HUES64 (cell line): ENCODE data around the gene TEDC2.

Source experiments
- H3K27ac ChIP-seq: 2 replicates; pipeline ENCODE4 v1.7.0; 2013; ENCODE audit warnings: low read depth, low read length, inconsistent platforms
- H3K27me3 ChIP-seq: 2 replicates; pipeline ENCODE4 v1.6.1; 2013; ENCODE audit warnings: mild to moderate bottlenecking, low read length; ENCODE audit not compliant: insufficient read depth
- H3K36me3 ChIP-seq: 2 replicates; pipeline ENCODE4 v1.6.1; 2013; ENCODE audit warnings: mild to moderate bottlenecking, low read length; ENCODE audit not compliant: insufficient read depth
- H3K4me1 ChIP-seq: 2 replicates; pipeline ENCODE4 v1.6.1; 2013; ENCODE audit warnings: mild to moderate bottlenecking, low read length, moderate library complexity; ENCODE audit not compliant: insufficient read depth
- H3K4me3 ChIP-seq: 2 replicates; pipeline ENCODE4 v1.5.1; 2013; ENCODE audit warnings: mild to moderate bottlenecking, low read length, moderate library complexity
- H3K9ac ChIP-seq: 2 replicates; pipeline ENCODE4 v1.6.1; 2013; ENCODE audit warnings: mild to moderate bottlenecking, low read depth, low read length
- H3K9me3 ChIP-seq: 2 replicates; pipeline ENCODE4 v1.6.1; 2013; ENCODE audit warnings: low read depth, low read length; ENCODE audit not compliant: insufficient read depth
- WGBS: fragments of 150-250, 120-280 bp; methylation state at CpG from one replicate; pipeline ENCODE4 v1.1.7; 2013; ENCODE audit warnings: missing lambda C conversion rate; 5-methylcytosine and 5-hydroxymethylcytosine counted together

The TEDC2 gene

GRCh38 chr16:2480948-2481347, 21.0 kb downstream of the TEDC2 start:
- H3K9me3 ChIP-seq: no peaks in the 10 kb centered on the region
- WGBS: 94% methylated on average over 12 of the region's 12 CpGs
- H3K36me3 ChIP-seq: no peaks in the 10 kb centered on the region
- H3K4me1 ChIP-seq: no peaks in the 10 kb centered on the region
- H3K27me3 ChIP-seq: peaks cover 11% of the 10 kb centered on the region
- no peak overlapping the region for H3K9ac ChIP-seq
- H3K27ac ChIP-seq: no peak overlapping the region
- H3K4me3 ChIP-seq: no peak overlapping the region

- H3K36me3 ChIP-seq: no peaks in the 10 kb centered on the region
- peaks cover 4% of the 10 kb centered on the region for H3K27me3 ChIP-seq
- WGBS: 85% methylated on average over 7 of the region's 7 CpGs
- no peaks in the 10 kb centered on the region for H3K4me1 ChIP-seq
- no peak overlapping the region for H3K4me3 ChIP-seq
- H3K9ac ChIP-seq: no peak overlapping the region
- no peak overlapping the region for H3K27ac ChIP-seq
- H3K9me3 ChIP-seq: no peaks in the 10 kb centered on the region
Observed at GRCh38 chr16:2481676-2482075, 21.8 kb downstream of the TEDC2 start.

- Histone ChIP-seq H3K9ac (no peak overlapping the region), H3K27me3 (no peaks in the 10 kb centered on the region), H3K4me3 (no peak overlapping the region), H3K27ac (no peak overlapping the region), H3K36me3 (no peaks in the 10 kb centered on the region), H3K4me1 (no peaks in the 10 kb centered on the region), H3K9me3 (no peaks in the 10 kb centered on the region)
- 94% methylated on average over 13 of the region's 13 CpGs for WGBS
Observed at GRCh38 chr16:2482249-2482648, 22.3 kb downstream of the TEDC2 start.

GRCh38 chr16:2482708-2483534, 23.0 kb downstream of the TEDC2 start:
- no peaks in the 10 kb centered on the region for H3K4me1 ChIP-seq
- no peak overlapping the region for H3K27ac ChIP-seq
- no peak overlapping the region for H3K9ac ChIP-seq
- H3K4me3 ChIP-seq: no peak overlapping the region
- WGBS: 90% methylated on average over 32 of the region's 32 CpGs
- no peaks in the 10 kb centered on the region for H3K9me3 ChIP-seq
- H3K36me3 ChIP-seq: no peaks in the 10 kb centered on the region
- no peaks in the 10 kb centered on the region for H3K27me3 ChIP-seq

GRCh38 chr16:2483939-2484897, 24.3 kb downstream of the TEDC2 start:
- Histone ChIP-seq H3K4me3 (no peak overlapping the region), H3K36me3 (no peaks in the 10 kb centered on the region), H3K9me3 (no peaks in the 10 kb centered on the region), H3K9ac (no peak overlapping the region), H3K4me1 (no peaks in the 10 kb centered on the region), H3K27me3 (no peaks in the 10 kb centered on the region), H3K27ac (no peak overlapping the region)
- 91% methylated on average over 16 of the region's 16 CpGs for WGBS

- Histone ChIP-seq H3K36me3 (no peaks in the 10 kb centered on the region), H3K27me3 (no peaks in the 10 kb centered on the region), H3K4me1 (no peaks in the 10 kb centered on the region), H3K9me3 (no peaks in the 10 kb centered on the region), H3K27ac (no peak overlapping the region), H3K9ac (no peak overlapping the region), H3K4me3 (no peak overlapping the region)
- WGBS: 92% methylated on average over 13 of the region's 13 CpGs
Observed at GRCh38 chr16:2484898-2485508, 25.1 kb downstream of the TEDC2 start.

- no peaks in the 10 kb centered on the region for H3K36me3 ChIP-seq
Observed at GRCh38 chr16:2485811-2486507, 26.1 kb downstream of the TEDC2 start.

GRCh38 chr16:2486645-2487516, 27.0 kb downstream of the TEDC2 start:
- no peaks in the 10 kb centered on the region for H3K4me1 ChIP-seq
- no peaks in the 10 kb centered on the region for H3K9me3 ChIP-seq
- no peaks in the 10 kb centered on the region for H3K27me3 ChIP-seq
- H3K27ac ChIP-seq: no peak overlapping the region
- H3K9ac ChIP-seq: no peak overlapping the region; the same call in 1 of the 2 replicates
- H3K36me3 ChIP-seq: no peaks in the 10 kb centered on the region
- no peak overlapping the region for H3K4me3 ChIP-seq
- 77% methylated on average over 29 of the region's 29 CpGs for whole genome bisulfite sequencing

More at GRCh38 chr16:2485811-2486507, 26.1 kb downstream of the TEDC2 start:
- no peaks in the 10 kb centered on the region for H3K9me3 ChIP-seq
- no peak overlapping the region for H3K4me3 ChIP-seq
- H3K27me3 ChIP-seq: no peaks in the 10 kb centered on the region
- no peak overlapping the region for H3K9ac ChIP-seq
- no peaks in the 10 kb centered on the region for H3K4me1 ChIP-seq
- 92% methylated on average over 33 of the region's 33 CpGs for WGBS
- H3K27ac ChIP-seq: no peak overlapping the region

GRCh38 chr16:2487517-2487842, 27.6 kb downstream of the TEDC2 start:
- Histone ChIP-seq H3K27me3 (no peaks in the 10 kb centered on the region), H3K36me3 (no peaks in the 10 kb centered on the region), H3K9ac (no peak overlapping the region; the same call in 1 of the 2 replicates), H3K9me3 (no peaks in the 10 kb centered on the region), H3K4me1 (no peaks in the 10 kb centered on the region), H3K4me3 (no peak overlapping the region), H3K27ac (no peak overlapping the region)
- 93% methylated on average over 8 of the region's 8 CpGs for WGBS

- no peaks in the 10 kb centered on the region for H3K36me3 ChIP-seq
- no peaks in the 10 kb centered on the region for H3K27me3 ChIP-seq
- no peaks in the 10 kb centered on the region for H3K9me3 ChIP-seq
- WGBS: 89% methylated on average over 14 of the region's 15 CpGs
- H3K4me1 ChIP-seq: no peaks in the 10 kb centered on the region
- no peak overlapping the region; the same call in 1 of the 2 replicates for H3K9ac ChIP-seq
- H3K27ac ChIP-seq: no peak overlapping the region
- no peak overlapping the region for H3K4me3 ChIP-seq
Observed at GRCh38 chr16:2487903-2488531, 28.1 kb downstream of the TEDC2 start.
